ENCODE data around the gene ZNF45.

Gene ZNF45

DNA sequence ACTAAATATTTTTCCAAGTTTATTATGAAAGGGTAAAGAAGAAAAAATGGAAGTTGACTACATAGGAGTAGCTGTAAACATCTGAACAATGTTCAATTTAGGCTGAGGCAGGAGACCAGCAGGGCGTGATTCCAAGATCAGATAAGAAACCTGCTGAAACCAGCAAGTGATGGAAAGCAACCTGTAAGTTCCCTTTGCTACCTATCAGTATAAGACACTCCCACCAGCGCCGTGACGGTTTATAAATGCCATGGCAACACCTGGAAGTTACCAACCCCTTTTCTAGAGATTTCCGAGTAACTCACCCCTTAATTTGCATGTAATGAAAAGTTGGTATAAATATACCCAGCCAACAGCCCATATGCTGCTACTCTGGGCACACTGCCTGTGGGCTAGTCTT, 1.1 kb upstream of the ZNF45 start:
- TF ChIP-seq, protein P1, sequence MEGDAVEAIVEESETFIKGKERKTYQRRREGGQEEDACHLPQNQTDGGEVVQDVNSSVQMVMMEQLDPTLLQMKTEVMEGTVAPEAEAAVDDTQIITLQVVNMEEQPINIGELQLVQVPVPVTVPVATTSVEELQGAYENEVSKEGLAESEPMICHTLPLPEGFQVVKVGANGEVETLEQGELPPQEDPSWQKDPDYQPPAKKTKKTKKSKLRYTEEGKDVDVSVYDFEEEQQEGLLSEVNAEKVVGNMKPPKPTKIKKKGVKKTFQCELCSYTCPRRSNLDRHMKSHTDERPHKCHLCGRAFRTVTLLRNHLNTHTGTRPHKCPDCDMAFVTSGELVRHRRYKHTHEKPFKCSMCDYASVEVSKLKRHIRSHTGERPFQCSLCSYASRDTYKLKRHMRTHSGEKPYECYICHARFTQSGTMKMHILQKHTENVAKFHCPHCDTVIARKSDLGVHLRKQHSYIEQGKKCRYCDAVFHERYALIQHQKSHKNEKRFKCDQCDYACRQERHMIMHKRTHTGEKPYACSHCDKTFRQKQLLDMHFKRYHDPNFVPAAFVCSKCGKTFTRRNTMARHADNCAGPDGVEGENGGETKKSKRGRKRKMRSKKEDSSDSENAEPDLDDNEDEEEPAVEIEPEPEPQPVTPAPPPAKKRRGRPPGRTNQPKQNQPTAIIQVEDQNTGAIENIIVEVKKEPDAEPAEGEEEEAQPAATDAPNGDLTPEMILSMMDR (IDR thresholded peaks at IDR 0.05; ENCODE audit: extremely low read depth, missing control alignments): no peak
- no peak for DNase-seq (ENCODE audit: low spot score)

DNA sequence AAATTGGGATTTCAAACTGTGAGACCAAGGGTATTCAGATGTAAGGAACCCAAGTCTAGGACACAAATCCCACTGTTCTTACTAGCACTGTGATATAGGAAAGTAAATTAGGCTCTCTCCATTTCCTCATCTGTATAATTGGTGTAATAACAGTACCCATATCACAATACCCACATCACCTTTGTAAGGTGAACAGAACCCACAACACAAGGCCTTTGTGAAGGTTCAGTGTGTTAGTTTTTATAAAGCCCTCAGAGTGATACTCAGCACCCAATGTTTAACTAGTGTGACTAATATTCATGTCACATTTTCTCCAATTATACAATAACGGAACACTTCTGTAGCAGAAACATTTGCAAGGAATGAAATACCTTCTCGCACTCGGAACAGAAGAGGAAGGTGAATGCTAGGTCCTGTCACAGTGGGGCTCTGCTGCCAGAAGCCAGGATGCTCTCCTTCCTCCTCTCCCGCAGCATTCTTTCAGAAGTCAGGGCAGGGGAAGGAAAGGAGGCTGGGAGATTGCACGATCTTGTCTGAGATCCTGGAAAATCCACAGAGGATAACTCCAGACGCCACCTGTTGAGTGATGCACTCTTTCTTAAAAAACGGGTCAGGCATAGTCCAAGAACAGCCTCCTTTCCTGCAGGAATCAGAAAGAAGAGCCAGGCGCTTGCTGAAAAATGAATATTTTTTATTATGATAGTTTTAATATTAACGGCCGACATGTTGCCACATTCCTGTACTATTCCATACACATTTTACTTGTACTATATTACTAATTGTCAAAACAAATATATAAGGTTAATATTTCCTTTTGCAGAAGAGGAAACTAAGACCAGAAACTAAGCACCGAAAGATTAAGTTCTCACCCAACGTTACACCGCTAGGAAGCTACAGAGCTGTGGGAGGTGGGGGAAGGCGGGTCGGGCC, 762 bp downstream of the ZNF45 start:
- no peak for DNase-seq (ENCODE audit: low spot score)
- TF ChIP-seq, protein P1 (IDR thresholded peaks at IDR 0.05; ENCODE audit: extremely low read depth, missing control alignments): no peak

DNA sequence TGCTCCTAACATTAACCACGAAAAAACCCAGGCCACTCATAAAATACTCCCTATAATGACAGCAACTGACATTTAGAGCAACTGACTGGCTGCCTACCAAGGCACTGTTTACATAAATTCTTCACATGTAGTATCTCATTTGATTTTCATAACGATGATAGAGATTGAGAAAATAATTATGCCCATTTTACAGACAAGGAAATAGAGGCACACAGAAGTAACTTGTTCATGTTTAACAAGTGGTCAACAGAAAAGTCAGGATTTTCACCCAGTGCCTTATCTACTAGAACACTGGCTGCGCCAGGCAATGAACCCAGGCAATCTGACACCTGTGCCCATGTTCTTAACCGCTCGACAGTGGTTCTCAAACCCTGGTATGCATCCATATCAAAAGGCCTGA, 6.3 kb downstream of the ZNF45 start:
- DNase-seq (ENCODE audit: low spot score): no peak
- TF ChIP-seq, protein P1 (IDR thresholded peaks at IDR 0.05; ENCODE audit: extremely low read depth, missing control alignments): no peak

DNA sequence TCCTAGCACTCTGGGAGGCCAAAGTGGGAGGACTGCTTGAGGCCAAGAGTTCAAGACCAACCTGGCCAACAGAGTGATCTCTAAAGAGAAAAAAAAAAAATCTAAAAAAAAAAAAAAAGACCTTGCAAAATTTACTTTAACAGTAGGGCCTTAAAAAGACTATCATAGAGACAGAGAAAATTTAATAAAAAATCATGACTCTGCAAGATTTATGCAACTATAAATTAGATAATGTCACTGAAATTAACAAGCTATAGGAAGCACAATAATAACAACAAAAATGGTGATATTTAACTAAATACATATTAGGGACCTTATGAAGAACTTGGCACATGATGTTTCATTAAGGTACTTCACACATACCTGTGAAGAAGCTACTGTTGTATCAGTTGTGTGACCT, 11.2 kb downstream of the ZNF45 start:
- TF ChIP-seq, protein P1 (IDR thresholded peaks at IDR 0.05; ENCODE audit: extremely low read depth, missing control alignments): no peak
- DNase-seq (ENCODE audit: low spot score): no peak

DNA sequence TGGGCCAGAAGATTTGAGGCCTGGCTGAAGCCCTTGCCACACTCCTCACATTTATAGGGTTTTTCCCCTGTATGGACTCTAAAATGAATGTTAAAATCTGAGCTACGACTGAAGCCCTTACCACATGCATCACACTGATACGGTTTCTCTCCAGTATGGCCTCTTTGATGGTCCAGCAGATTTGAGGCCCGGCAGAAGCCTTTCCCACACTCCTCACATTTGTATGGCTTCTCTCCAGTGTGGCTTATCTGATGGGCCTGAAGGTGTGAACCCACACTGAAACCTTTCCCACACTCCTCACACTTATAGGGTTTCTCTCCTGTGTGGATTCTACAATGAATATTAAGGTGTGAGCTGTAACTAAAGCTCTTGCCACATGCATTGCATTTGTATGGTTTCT, 21.0 kb downstream of the ZNF45 start:
- no peak for DNase-seq (ENCODE audit: low spot score)

DNA sequence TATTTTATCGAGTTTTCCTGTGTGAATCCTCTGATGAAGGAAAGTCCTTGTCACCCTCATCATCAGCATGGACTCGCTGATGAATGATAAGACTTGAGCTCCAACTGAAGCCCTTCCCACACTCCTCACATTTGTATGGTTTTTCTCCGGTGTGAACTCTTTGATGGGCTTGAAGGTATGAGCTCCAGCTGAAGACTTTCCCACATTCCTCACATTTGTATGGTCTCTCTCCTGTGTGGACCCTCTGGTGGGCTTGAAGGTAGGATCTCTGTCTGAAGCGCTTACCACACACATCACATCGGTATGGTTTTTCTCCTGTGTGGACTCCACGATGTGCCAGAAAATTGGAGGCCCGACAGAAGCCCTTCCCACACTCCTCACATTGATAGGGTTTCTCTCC, 21.7 kb downstream of the ZNF45 start:
- TF ChIP-seq, protein P1 (IDR thresholded peaks at IDR 0.05; ENCODE audit: extremely low read depth, missing control alignments): no peak
- no peak for DNase-seq (ENCODE audit: low spot score)

More for the DNA sequence above, 21.0 kb downstream of the ZNF45 start:
- TF ChIP-seq, protein P1 (IDR thresholded peaks at IDR 0.05; ENCODE audit: extremely low read depth, missing control alignments): no peak

DNA sequence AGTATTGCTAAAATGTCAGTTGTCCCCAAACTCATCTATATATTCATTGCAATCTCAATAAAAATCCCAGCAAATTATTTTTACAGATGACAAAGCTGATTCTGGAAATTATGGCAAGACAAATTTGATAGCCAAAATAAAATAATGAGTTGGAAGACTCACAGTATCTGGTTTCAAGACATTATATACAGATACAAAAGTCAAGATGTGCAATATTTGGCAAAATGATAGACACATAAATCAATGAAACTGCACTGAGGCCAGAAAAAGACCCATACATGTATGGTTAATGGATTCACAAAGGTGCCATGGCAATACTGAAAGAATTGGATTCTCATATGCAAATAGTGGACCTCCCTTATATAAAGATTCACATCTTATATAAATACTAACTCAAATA, 24.2 kb downstream of the ZNF45 start:
- TF ChIP-seq, protein P1 (IDR thresholded peaks at IDR 0.05; ENCODE audit: extremely low read depth, missing control alignments): no peak
- no peak for DNase-seq (ENCODE audit: low spot score)

Measured in GM20000 (cell line).